T-helper 1 cell (primary cell): ENCODE results near the gene AMBRA1.
A peak's percentile ranks its signal among the peaks of the same experiment; 100 is the strongest.
"Not testable (repeated sequence)": the region's sequence is repeated elsewhere in the genome, so short reads cannot be mapped to it uniquely, and the experiment has no call there.

Experiments
- DNase-seq, 5 donors: peaks; one replicate each; pipeline ENCODE4 v3.0.0-alpha.2; 2012 to 2020

The AMBRA1 gene

DNA sequence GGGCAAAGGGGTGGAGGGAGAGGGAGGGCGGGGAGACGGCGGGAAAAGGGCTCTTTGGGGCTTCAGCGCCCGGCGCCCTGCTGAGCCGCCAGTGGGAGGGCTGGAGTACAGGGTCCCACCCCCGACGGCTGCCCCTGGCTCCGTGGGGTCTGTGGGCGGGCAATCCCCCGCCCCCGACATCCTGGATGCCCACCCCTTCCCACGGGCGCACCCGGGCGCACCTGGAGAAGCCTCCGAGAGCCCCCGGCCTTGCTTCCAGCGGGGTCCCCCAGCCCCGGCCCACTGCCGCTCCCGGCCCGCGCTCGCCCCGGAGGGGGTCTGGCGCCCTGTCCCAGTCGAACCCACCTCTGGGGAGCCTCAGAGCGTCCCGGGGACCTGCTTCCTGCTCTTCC, 202.6 kb downstream of the AMBRA1 start:
- DNase-seq = no peak

DNA sequence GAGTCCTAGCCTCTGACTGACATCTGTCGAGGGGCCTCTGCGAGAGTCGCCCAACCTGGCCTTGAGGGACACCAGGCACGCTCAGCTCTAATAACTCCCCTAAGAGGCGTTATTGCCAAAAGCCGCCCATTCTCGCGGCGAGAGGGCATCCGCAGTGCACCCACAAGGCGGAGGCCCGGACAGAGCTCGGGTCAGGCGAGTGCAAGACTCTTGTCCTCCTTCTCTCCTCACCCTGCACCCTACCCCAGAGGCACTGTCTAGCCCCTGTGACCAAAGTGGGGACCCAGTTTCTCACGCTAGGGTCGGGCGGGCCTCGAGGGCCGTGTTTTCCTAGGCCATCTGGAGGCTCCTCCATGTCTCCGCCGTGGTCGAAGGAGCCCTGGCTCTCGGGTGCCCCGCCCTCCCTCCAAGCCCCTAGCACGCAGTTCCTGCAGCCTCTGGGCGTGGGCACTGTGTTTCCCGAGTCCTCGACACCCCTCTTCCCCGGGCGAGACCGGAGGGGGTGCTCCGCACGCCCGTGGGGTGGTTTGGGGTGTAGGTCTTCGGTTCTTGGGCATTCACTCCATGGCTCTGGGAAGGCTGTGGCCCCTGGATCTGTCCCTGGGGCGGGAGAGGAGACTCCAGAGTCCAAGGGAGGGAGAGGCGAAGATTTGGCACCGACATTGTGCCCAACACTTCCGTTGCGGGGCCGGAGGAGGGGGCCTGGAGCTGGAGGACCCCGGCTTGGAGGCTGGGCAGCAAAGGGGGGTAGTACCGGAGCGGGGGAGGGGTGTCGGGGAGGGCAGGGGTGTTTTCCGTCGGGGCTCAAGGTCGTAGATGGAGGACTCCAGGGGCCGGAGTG, 203.3 kb downstream of the AMBRA1 start:
- DNase-seq = no peak

DNA sequence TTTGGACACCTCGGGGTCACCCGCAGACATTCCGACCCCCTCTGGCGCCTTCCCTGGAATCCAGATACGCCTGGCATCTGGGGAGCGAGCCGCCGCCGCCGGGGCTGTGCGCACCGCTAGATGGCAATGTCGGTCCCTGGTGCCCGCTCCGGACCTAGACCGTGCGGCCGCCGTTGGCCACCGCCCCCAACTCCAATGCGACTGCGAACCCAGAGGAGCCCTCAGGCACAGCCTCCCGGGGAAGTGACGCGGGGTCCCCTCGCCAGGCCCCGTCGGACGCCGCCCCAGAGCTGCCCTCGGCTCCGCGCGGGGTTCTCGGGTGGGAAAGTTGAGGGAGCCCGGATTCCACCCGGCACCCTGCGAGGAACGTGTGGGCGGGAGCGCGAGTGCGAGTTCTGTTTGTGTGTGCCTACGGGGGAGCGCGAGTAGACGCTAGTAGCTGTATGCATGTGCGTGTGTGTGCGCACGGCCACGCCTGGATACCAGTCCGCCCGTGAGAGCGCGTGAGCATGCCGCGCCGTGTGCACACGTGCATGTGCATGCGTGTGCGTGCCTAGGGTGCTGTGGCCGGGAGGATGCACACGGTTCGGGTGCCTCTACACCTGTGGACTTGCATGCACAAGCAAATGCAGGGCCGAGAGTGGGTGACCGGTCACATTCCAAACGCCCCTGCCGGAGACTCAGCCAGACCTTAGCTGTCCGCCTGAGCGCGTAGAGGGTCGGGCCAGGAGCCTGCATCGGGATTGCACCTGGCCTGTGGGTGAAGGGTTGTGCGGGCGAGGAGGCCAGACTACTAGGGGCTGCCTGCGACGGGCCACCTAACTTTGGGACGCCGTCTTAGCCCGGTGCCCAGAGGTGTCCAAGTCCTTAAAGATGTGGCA, 204.1 kb downstream of the AMBRA1 start:
- peak in 1 of 5 donors; percentile 54 for DNase-seq

DNA sequence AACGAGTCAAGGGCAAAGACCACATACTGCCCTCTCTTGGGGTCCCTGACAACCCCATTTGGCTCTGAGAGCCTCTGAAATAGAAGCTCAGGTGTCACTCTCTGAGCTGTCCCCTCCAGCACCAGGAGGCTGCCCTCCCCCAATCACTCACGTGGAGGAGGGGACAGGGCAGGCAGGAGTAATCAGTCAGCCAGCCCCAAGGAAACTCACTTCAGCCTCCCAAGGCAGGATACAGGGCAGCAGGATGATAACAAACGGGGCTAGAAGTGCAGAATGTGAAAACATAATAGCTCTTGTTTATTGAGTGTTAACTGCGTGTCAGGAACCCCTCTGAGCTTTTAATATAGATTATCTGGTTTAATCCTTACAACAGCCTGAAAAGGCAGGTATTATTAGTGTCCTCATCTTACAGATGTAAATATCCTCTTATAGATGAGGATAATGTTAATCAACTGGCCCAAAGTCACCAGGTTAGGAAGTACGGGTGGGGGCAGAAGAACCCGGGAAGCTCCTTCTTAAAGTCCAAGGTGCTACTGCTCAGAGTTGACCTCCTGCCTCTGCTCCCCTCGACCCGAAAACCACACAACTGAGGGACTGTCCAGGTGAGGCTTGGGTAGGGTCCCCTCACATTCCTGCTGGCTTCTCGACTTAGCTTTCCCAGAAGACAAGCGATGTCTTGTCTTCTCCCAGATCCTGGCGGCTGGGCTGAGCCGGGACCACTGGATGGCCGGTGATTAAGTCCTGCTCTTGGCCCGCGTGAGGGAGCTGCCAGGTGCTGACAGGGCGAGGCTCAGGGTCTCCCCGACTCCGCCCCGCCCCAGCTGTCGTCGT, 205.0 kb downstream of the AMBRA1 start:
- DNase-seq = no peak

GRCh38 chr11:46387919-46388618, 205.8 kb downstream of the AMBRA1 start:
- no peak for DNase-seq

DNA sequence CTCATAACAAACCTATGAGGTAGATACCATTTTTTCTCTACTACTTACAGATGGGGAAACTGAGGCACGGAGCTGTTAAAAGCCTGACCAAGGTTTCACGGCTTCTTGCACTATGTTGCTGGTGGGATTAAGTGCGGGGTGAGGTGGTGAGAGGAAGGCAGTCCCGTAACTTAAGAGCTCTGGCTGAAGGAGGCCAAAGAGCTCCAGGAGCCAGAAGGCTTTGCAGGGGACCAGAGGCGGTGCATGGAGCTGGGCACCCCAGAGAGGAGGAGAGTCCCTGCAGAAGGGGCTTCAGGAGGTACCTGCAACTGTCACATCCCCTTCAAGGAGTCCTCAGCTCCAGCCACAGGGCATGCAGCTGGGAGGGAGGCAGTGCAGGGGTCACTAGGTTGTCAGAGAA, 206.4 kb downstream of the AMBRA1 start:
- no peak for DNase-seq

DNA sequence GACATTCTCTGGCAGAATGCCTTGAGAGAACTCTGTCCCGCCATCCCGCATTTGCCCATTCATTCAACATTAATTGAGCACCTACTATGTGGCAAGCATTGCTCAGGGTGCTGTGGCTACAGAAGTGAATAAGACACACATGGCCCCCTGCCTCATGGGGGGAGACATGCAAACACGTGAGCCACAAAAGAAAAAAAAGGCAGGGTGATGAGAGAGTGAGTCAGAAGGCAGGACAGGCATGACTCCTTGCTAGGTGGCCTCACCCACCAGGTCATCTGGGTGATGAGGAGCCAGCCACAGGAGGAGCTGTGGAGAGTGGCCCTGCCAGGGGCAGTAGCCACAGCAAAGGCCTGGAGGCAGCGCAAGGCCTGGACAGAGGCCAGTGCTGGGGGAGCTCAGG, 207.1 kb downstream of the AMBRA1 start:
- no peak for DNase-seq

- DNase-seq = no peak
Measured at GRCh38 chr11:46386005-46386578, 207.7 kb downstream of the AMBRA1 start.

DNA sequence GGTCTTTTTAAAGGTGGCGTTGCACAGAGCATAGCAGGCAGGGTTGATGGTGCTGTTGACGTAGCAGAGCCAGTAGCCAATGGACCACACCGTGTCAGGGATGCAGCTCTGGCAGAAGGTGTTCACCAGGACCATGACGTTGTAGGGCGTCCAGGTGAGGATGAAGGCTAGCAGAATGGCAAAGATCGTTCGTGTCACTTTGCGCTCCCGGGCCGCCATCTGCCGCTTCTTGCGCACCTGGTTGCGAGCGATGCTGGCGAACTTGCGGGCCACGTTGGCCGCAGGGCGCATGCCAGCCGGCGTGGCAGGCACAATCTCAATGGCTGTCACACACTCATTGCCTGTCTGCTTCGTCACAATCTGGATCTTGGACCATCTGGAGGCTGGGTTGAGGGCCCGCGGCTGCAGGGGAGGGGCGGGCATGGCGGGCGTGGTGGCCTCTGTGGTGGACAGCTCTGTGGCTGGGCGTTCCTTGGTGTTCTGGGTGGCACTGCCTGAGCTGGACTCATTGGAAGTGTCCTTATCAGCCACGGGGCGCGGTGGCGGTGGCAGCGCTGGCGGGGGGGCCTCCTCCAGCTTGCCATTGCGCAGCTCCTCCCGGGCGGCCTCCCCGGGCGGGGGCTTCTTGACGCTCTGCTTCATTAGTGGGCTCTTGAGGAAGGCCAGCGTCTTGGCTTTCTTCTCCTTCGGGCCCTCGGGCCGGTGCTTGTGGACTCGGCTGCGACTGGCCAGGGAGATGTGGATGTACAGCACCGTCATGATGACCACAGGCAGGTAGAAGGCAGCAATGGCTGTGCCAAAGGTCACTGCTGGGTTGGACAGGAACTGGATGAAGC, 208.4 kb downstream of the AMBRA1 start:
- DNase-seq = no peak

GRCh38 chr11:46383974-46384701, 209.7 kb downstream of the AMBRA1 start:
- no peak for DNase-seq

- DNase-seq = no peak
Measured at GRCh38 chr11:46383404-46383758, 210.4 kb downstream of the AMBRA1 start.

GRCh38 chr11:46382646-46383403, 211.0 kb downstream of the AMBRA1 start:
- DNase-seq = no peak

DNA sequence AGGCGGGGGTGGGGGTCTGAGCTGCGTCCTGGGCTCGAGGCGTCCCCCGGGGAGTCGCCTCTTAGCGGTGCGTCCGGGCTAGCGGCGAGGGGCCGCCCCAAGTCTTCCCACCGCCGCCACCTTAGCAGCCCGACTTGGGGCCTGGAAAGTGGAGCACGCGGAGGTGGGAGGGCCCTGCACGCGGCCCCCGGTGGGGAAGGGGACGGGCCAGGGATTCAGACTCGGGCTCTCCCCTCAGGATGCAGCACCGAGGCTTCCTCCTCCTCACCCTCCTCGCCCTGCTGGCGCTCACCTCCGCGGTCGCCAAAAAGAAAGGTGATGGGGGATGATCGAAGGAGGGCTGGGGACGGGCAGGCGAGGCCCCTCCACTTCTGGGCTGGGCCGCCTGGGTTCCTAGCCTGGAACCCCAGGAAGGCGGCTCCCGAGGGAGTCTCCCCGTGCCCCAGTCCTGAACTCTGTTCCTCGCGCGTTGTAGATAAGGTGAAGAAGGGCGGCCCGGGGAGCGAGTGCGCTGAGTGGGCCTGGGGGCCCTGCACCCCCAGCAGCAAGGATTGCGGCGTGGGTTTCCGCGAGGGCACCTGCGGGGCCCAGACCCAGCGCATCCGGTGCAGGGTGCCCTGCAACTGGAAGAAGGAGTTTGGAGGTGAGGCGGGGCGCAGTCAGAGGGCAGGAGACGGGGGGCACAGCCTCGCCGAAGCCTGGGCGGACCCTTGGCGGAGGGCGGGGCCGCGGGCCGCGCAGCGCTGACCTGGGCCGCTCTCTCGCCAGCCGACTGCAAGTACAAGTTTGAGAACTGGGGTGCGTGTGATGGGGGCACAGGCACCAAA, 211.8 kb downstream of the AMBRA1 start:
- no peak for DNase-seq

GRCh38 chr11:46381048-46381818, 212.6 kb downstream of the AMBRA1 start, which contains the start of gene MDK:
TSS of gene MDK (plus strand) at chr11:46381669. CDS start at chr11:46382058, 389 bp downstream.
- no peak for DNase-seq

DNA sequence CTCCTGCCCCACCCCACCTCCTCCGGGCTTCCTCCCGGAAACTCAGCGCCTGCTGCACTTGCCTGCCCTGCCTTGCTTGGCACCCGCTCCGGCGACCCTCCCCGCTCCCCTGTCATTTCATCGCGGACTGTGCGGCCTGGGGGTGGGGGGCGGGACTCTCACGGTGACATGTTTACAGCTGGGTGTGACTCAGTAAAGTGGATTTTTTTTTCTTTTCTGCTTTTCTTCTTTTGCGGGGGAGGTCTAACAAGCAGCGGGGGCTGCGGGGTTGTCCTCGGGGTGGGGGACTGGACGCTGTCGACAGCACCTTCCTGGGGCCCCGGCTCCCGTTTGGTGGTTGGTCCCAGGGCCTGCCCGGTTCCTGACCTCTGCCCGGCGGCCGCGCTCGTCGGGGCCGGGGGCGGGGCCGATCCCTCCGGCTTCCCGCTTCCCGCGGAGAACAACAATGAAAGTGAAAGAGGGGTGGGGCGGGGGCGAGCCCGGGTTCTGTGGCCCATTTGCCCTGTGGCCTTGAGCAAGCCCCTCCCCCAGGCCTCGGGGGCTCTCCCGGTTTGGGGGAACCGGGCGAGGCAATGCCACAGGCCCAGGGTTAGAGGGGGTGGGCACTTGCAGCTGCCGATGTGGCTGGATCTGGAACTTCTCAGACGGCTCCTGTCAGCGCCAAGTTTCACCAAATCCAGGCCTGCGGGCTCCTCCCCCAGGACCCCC, 213.3 kb downstream of the AMBRA1 start:
- DNase-seq = peak; percentile 33 to 52 (median 42)

- not testable (repeated sequence) for DNase-seq
Measured at GRCh38 chr11:46379482-46380293, 214.1 kb downstream of the AMBRA1 start.
